GM18907 (cell line): ENCODE measurements around the gene HBQ1.
A peak's percentile ranks its signal among the peaks of the same experiment; 100 is the strongest.
"Not testable (repeated sequence)": the region's sequence is repeated elsewhere in the genome, so short reads cannot be mapped to it uniquely, and the experiment has no call there.

Experiments used
- ATAC-seq: cut with Tn5 transposase; IDR thresholded peaks from one replicate; pipeline ENCODE4 v1.9.1; 2021; ENCODE audit warnings: mild to moderate bottlenecking, moderate library complexity; ENCODE audit not compliant: unreplicated experiment

The HBQ1 gene

DNA sequence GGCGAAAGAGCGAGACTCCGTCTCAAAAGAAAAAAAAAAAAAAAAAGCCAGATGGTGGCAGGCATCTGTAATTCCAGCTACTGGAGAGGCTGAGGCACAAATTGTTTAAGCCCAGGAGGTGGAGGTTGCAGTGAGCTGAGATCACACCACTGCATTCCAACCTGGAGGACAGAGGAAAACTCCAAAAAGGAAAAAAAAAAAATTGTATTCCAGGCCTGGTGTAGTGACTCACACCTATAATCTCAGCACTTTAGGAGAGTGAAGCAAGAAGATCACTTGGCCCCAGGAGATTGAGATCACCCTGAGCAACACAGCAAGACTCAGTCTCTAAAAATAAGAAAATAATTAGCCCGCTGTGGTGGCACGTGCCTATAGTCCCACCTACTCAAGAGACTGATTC is 20.1 kb downstream of the HBQ1 start:
- ATAC-seq, result no peak

DNA sequence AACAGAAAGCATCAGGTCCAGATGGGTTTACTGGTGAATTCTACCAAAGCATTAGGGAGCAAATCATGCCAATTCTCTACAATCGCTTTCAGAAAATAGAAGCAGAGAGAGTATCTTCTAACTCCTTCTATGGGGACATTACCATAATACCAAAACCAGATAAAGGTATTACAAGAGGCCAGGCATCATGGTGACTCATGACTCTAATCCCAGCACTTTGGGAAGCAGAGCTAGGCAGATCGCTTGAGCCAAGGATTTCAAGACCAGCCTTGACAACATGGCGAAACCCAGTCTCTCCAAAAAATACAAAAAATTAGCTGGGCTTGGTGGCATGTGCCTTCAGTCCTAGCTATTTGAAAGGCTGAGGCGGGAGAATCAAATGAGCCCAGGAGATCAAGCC is 23.0 kb downstream of the HBQ1 start:
- no peak for ATAC-seq

DNA sequence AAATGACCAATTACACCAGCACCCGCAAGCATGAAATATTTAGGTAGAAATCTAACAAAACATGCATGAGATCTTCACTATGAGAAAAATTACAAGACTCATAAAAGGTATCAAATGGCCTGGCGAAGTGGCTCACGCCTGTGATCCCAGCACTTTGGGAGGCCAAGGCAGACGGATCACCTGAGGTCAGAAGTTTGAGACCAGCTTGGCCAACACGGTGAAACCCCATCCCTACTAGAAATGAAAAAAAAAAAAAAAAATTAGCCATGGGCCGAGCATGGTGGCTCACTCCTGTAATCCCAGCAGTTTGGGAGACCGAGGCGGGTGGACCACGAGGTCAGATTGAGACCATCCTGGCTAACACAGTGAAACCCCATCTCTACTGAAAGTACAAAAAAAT is 23.8 kb downstream of the HBQ1 start:
- not testable (repeated sequence) for ATAC-seq

DNA sequence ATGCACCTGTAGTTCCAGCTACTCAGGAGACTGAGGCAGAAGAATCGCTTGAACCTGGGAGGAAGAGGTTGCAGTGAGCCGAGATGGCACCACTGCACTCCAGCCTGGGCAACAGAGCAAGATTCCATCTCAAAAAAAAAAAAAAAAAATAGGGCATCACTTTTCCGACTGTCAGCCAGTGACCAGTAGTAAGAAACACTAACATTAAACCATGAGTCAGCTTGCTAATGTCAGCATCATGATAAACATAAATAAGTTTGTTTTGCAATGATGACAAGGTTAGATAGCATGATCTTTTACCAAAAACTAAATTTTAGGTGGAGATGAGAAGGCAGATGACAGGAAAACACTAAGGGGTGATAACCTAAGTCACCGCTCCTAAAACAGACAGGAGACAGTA is 29.1 kb downstream of the HBQ1 start:
- not testable (repeated sequence) for ATAC-seq

- not testable (repeated sequence) for ATAC-seq
These were observed 31.4 kb downstream of the HBQ1 start for GRCh38 chr16:211631-212180.

DNA sequence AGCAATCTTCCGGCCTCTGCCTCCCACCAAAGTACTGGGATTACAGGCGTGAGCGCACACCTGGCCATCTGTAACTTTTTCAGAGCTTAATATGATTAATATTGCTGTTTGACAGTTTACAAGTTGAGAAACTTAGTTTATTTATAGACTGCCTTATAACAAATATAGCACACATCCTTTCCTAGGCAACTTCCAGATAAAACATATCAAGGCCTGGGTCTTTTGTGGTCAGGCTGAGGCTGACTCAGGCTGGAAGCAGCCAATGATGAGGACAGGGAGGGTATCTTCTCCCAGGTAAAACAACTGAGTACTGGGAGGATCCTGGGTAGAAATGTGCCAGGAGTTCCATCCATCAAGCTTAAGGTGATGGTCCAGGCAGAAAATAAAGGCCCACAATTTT is 32.7 kb downstream of the HBQ1 start:
- ATAC-seq, result no peak

DNA sequence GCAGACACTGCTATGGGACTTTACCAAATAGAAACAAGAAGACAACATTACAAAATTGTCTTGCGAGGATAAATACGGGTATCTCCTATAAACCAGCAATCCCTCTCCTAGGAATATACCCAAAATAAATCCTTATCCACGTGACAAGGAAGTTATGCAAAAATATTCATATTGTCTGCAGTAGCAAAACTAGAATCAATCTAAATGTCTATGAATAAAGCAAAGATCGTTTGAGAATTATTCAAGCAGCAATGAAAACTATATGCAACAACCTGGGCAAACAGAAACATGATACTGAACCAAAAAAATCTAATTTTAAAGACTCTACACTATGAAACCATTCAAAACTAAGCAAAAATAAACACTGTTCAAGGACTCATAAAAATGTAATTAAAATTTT is 39.8 kb downstream of the HBQ1 start:
- no peak for ATAC-seq

DNA sequence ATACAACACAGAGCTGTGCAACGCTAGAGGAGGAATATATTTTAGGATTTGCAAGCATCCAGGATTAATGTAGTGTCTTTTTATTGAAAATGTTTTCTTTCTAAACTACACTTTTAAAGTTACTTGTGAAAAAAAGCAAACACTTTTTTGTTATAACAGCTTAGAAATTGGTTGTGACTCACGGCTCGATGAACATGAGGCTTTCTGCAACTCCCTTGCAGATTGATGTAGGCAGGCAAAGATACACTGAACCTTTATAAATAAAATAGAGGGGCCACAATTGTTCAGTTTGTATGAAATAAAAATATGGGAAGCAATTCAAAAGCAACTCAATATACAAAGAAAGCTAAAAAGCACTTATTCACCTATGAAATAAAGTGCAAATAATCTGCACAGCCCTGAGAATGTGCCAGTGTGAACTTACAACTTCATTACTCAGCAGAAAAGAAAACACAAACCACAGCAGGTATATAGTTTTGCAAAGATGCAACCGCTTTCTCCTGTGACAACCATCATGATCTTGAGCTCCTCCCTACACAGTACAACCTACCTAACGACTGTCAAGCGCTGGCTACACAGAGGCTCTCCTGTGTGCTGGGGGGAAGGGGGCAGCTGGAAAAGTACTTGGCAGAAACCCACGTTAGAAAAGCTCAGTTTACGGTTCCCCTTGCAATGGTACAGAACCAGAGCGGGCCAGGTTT is 48.0 kb downstream of the HBQ1 start:
- ATAC-seq, result peak; percentile 20

DNA sequence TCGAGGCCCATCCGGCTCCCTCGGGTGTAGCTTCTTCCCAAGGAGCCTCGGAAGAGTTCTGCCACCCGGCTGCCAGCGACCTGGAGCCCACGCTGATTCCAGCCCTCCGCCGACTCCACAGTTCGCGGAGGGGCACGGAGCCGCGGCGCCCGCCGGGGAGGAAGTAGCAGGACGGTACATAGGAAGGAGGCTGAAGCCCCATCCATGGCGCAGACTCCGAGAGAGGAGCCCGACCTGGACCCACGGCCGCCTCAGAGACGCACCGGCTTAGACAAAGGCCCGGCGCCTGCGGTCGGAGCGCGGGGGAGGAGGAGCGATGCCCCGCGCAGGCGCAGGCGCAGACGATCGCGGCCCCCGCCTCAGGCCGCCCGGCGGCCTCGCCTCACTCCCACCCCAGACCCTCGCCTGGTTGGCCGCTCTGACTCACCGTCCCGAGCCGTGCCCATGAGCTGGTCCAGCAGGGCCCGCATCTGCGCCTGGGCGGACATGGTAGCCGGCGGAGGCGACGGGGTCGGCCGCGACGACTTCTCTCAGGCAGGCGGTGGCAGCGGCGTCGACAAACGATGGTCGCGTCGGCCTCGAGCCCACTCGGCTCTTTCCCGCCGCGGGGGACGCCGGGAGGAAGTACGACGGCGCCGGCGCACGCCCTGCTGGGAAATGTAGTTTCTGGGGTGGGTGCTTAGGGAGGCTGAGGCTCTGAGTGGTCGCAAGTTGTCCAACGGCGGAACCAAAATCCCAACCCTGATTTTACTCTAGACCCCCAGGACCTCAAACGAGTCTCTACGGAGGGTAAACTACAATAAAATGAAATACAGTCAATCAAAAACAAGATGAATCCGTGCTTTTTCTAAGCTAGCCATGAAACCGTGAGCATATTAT is 48.8 kb downstream of the HBQ1 start, which contains the start of gene LUC7L:
Gene LUC7L, minus strand, starts transcription at position 598 of the 879 bp plus-strand sequence. Its CDS starts 110 bp downstream, at position 488.
- peak; percentile 86 for ATAC-seq

DNA sequence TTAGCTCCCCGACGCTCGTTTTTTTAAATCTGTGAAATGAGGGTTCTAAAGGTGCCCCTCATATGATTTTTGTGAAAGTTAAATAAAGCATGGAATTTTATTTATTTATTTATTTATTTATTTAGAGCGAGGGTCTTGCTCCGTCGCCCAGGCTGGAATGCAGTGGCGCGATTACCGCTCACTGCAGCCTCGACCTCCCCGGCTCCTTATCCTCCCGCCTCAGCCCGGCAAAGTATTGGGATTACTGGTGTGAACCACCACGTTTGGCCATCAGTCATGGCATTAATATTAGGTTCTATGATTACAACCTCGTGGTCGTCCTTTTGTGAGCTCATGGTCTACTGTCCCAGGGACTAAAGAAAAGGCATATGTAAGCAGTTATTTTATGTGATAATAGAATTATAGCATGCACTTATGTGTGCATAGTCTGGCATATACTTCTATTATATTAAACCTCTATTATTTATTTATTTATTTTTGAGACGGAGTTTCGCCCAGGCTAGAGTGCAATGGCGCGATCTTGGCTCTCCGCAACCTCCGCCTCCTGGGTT is 49.5 kb downstream of the HBQ1 start:
- no peak for ATAC-seq

DNA sequence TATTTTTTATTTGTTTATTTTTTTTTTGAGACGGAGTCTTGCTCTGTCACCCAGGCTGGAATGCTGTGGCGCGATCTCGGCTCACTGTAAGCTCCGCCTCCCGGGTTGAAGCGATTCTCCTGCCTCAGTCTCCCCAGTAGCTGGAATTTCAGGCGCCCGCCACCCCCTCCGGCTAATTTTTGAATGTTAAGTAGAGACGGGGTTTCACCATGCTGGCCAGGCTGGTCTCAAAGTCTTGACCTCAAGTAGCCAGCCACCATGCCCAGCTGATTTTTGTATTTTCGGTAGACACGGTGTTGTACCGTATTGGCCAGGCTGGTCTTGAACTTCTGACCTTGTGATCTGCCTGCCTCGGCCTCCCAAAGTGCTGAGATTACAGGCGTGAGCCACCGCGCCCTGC is 50.1 kb downstream of the HBQ1 start:
- not testable (repeated sequence) for ATAC-seq
